Dedifferentiated amniotic fluid mesenchymal stem cell (primary cell): Measurements from ENCODE around the gene LYG2.
"Not testable (repeated sequence)": the region's sequence is repeated elsewhere in the genome, so short reads cannot be mapped to it uniquely, and the experiment has no call there.

Experiments used
- DNase-seq: peaks from one replicate; pipeline ENCODE4 v3.0.0-alpha.2; 2016; ENCODE audit errors: extremely low spot score

Gene LYG2

GRCh38 chr2:99201959-99202678 lies 53.3 kb downstream of the LYG2 start:
- no peak for DNase-seq

GRCh38 chr2:99200076-99200800 lies 55.2 kb downstream of the LYG2 start:
- no peak for DNase-seq

GRCh38 chr2:99198103-99198841 lies 57.2 kb downstream of the LYG2 start:
- no peak for DNase-seq

GRCh38 chr2:99192364-99192763 lies 63.1 kb downstream of the LYG2 start:
- DNase-seq, result not testable (repeated sequence)
